ENCODE data around the gene PTGES3. TPM values are rescaled to one million over a fixed set of nuclear protein-coding genes. Genes with fewer than 3 reads are reported as not detected.

PTGES3 gene
- total RNA-seq, 1 donor from 2014 or later: 155 TPM

GRCh38 chr12:56636675-56637540 lies 51.2 kb downstream of the PTGES3 start:
- DNase-seq (ENCODE audit: low spot score in 2 of 2, unreplicated experiment in 2 of 2): peak; percentile 100
- H3K27me3 Mint-ChIP-seq (ENCODE audit: low read depth): no peaks in the 10 kb centered on the region
- H3K27ac Mint-ChIP-seq: peak overlapping the region; percentile 98
- peaks cover 50% of the 10 kb centered on the region for H3K4me1 Mint-ChIP-seq
- H3K4me3 Mint-ChIP-seq: peak overlapping the region; percentile 88
- peak; percentile 39 for TF ChIP-seq CTCF (IDR thresholded peaks at IDR 0.05; ENCODE audit: unreplicated experiment)
- H3K36me3 Mint-ChIP-seq: peaks cover 16% of the 10 kb centered on the region
- no peaks in the 10 kb centered on the region for H3K9me3 Mint-ChIP-seq

GRCh38 chr12:56635806-56636674 lies 52.0 kb downstream of the PTGES3 start:
- H3K4me1 Mint-ChIP-seq: peaks cover 54% of the 10 kb centered on the region
- no peak for TF ChIP-seq CTCF (IDR thresholded peaks at IDR 0.05; ENCODE audit: unreplicated experiment)

GRCh38 chr12:56634837-56635791 lies 53.0 kb downstream of the PTGES3 start:
- no peak for TF ChIP-seq CTCF (IDR thresholded peaks at IDR 0.05; ENCODE audit: unreplicated experiment)
- Mint-ChIP-seq H3K27me3 (ENCODE audit: low read depth) (no peaks in the 10 kb centered on the region), H3K4me3 (peak overlapping the region; percentile 88), H3K36me3 (peaks cover 13% of the 10 kb centered on the region), H3K9me3 (no peaks in the 10 kb centered on the region), H3K4me1 (peaks cover 62% of the 10 kb centered on the region), H3K27ac (peak overlapping the region; percentile 98)
- DNase-seq (ENCODE audit: low spot score in 2 of 2, unreplicated experiment in 2 of 2): peak; percentile 45 to 69

More at GRCh38 chr12:56635806-56636674, 52.0 kb downstream of the PTGES3 start:
- Mint-ChIP-seq H3K27ac (peak overlapping the region; percentile 98), H3K27me3 (ENCODE audit: low read depth) (no peaks in the 10 kb centered on the region), H3K36me3 (peaks cover 16% of the 10 kb centered on the region), H3K9me3 (no peaks in the 10 kb centered on the region), H3K4me3 (peak overlapping the region; percentile 88)
- DNase-seq (ENCODE audit: low spot score in 2 of 2, unreplicated experiment in 2 of 2): peak; percentile 52 to 65

- H3K4me3 Mint-ChIP-seq: peak overlapping the region; percentile 88
- TF ChIP-seq CTCF (IDR thresholded peaks at IDR 0.05; ENCODE audit: unreplicated experiment): no peak
- H3K36me3 Mint-ChIP-seq: peaks cover 9% of the 10 kb centered on the region
- peak; percentile 35 to 70 for DNase-seq (ENCODE audit: low spot score in 2 of 2, unreplicated experiment in 2 of 2)
- peak overlapping the region; percentile 96 for H3K27ac Mint-ChIP-seq
- no peaks in the 10 kb centered on the region for H3K27me3 Mint-ChIP-seq (ENCODE audit: low read depth)
- peaks cover 64% of the 10 kb centered on the region for H3K4me1 Mint-ChIP-seq
- H3K9me3 Mint-ChIP-seq: no peaks in the 10 kb centered on the region
These were observed 53.7 kb downstream of the PTGES3 start for GRCh38 chr12:56634242-56634836.

All from mesothelial cell of epicardium (in vitro differentiated cells).